ENCODE data around the gene DYNC1I1. TPM values are rescaled to one million over a fixed set of nuclear protein-coding genes. Genes with fewer than 3 reads are reported as not detected.

Gene DYNC1I1
- total and polyA plus RNA-seq, 2 of the 4 experiments (the other 2 are of a cell fraction), result under 0.01 to 0.15 TPM

DNA sequence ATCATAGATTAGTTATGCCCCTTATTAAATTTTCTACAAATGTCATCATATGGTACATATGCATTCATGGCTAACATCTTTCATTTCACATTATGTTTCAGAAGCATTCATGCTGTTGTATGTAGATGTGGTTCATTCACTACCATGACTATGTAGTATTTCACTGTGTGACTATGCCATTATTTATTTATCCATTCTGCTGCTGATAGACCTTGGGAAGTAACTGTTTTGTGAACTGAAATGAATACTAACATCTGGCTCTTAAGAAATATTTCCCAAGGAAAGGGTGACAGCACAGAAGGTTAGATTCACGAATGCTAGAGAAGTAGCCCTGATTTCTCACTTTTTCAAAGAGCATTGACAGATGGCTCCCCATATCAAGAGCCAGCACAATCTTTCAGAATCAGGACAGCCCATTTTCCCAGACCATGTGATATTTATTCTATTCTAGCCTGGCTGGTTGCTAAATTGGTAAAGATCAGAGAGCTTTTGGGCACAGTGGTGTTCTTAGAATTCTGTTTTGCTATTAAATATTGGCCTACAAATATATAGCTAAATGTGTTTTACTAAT lies 157.4 kb downstream of the DYNC1I1 start:
- Histone ChIP-seq H2AK5ac (ENCODE audit: low read depth, low read length) (no peak overlapping the region), H4K8ac (ENCODE audit: low read depth in 2 of 2, low read length in 2 of 2) (no peak overlapping the region), H4K91ac (ENCODE audit: insufficient read depth, low read depth, low read length) (no peak overlapping the region), H3K36me3 (ENCODE audit: control insufficient read depth, insufficient read depth, low read length) (no peaks in the 10 kb centered on the region), H2BK15ac (ENCODE audit: low read depth, low read length) (no peak overlapping the region), H3K9me3 (ENCODE audit: control insufficient read depth, insufficient read depth, low read length) (no peaks in the 10 kb centered on the region), H3K56ac (ENCODE audit: extremely low read depth, insufficient read depth, low read length) (no peak overlapping the region), H2BK20ac (ENCODE audit: low read depth, low read length) (no peak overlapping the region), H3K27me3 (ENCODE audit: control insufficient read depth, insufficient read depth, low read length) (no peaks in the 10 kb centered on the region), H4K5ac (ENCODE audit: low read depth, low read length) (no peak overlapping the region), H3K14ac (replicated peaks; ENCODE audit: low read depth, low read length) (no peak overlapping the region), H2AK9ac (replicated peaks; ENCODE audit: low read depth, low read length, poor library complexity) (no peak overlapping the region), H3K23ac (ENCODE audit: low read depth, low read length) (no peak overlapping the region), H3K4me3 (ENCODE audit: insufficient read depth, low read depth, low read length) (no peak overlapping the region), H2BK5ac (ENCODE audit: low read depth, low read length, poor library complexity, severe bottlenecking) (no peak overlapping the region), H3K4me2 (ENCODE audit: low read depth, low read length) (no peak overlapping the region), H3K79me1 (ENCODE audit: low read depth in 1 of 2, low read length in 2 of 2) (no peaks in the 10 kb centered on the region), H2AFZ (replicated peaks; ENCODE audit: low read length, poor library complexity) (no peak overlapping the region), H3K9ac (ENCODE audit: low read depth, low read length) (no peak overlapping the region), H3K18ac (ENCODE audit: low read depth, low read length) (no peak overlapping the region), H3K4me1 (ENCODE audit: control insufficient read depth, insufficient read depth, low read length) (no peaks in the 10 kb centered on the region), H3K4ac (ENCODE audit: low read depth, low read length) (no peak overlapping the region), H3K9me1 (ENCODE audit: insufficient read depth, low read length) (no peaks in the 10 kb centered on the region), H2BK120ac (ENCODE audit: low read depth, low read length) (no peak overlapping the region), H3K27ac (ENCODE audit: insufficient read depth, low read length) (no peak overlapping the region), H4K20me1 (ENCODE audit: insufficient read depth, low read length) (no peaks in the 10 kb centered on the region)
- TF ChIP-seq NFE2L2 (IDR thresholded peaks at IDR 0.05; ENCODE audit: low read depth, low read length) (no peak), POLR2A (IDR thresholded peaks at IDR 0.05; ENCODE audit: low read depth, low read length) (no peak), RAD21 (IDR thresholded peaks at IDR 0.05; ENCODE audit: low read length) (no peak), BHLHE40 (IDR thresholded peaks at IDR 0.05; ENCODE audit: low read depth, low read length) (no peak), FOS (IDR thresholded peaks at IDR 0.05; ENCODE audit: low read depth, low read length) (no peak), MXI1 (IDR thresholded peaks at IDR 0.05; ENCODE audit: borderline replicate concordance, low read depth, low read length) (no peak), ELK1 (IDR thresholded peaks at IDR 0.05; ENCODE audit: borderline replicate concordance, low read depth, low read length) (no peak), RFX5 (IDR thresholded peaks at IDR 0.05; ENCODE audit: low read depth, low read length) (no peak)
- TF ChIP-seq, protein P1, sequence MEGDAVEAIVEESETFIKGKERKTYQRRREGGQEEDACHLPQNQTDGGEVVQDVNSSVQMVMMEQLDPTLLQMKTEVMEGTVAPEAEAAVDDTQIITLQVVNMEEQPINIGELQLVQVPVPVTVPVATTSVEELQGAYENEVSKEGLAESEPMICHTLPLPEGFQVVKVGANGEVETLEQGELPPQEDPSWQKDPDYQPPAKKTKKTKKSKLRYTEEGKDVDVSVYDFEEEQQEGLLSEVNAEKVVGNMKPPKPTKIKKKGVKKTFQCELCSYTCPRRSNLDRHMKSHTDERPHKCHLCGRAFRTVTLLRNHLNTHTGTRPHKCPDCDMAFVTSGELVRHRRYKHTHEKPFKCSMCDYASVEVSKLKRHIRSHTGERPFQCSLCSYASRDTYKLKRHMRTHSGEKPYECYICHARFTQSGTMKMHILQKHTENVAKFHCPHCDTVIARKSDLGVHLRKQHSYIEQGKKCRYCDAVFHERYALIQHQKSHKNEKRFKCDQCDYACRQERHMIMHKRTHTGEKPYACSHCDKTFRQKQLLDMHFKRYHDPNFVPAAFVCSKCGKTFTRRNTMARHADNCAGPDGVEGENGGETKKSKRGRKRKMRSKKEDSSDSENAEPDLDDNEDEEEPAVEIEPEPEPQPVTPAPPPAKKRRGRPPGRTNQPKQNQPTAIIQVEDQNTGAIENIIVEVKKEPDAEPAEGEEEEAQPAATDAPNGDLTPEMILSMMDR (conservative IDR thresholded peaks at IDR 0.05; ENCODE audit: low read depth, low read length), result no peak
- ChIA-PET POLR2A (ENCODE audit: unreplicated experiment) (no interaction called here), CTCF (no interaction called here)
- dilution Hi-C loops (cut with HindIII; ENCODE audit: low sequenced_read_pairs, unreplicated experiment) (no loop called here), intact Hi-C loops (cut with micrococcal nuclease) (no loop called here), in situ Hi-C loops (cut with MboI; ENCODE audit: low sequenced_read_pairs) (no loop called here)
- BruUV-seq (replicated peaks), result no TSS peak
- WGBS, 2 experiments (ENCODE audit: extremely low coverage in 2 of 2, insufficient read length in 1 of 2), result no CpG with 5 or more reads among the region's 1 CpG
- ATAC-seq (ENCODE audit: low read depth) (no peak), DNase-seq (no peak)
